Glomerular visceral epithelial cell (primary cell): Measurements from ENCODE around the gene CNEP1R1.

Experiments
- DNase-seq: peaks from one replicate; pipeline ENCODE4 v3.0.0-alpha.2; 2016; ENCODE audit errors: extremely low spot score

The CNEP1R1 gene

GRCh38 chr16:50017553-50017952 is 7.5 kb upstream of the CNEP1R1 start:
- DNase-seq: no peak

- DNase-seq: no peak
Observed at GRCh38 chr16:50021544-50021943, 3.5 kb upstream of the CNEP1R1 start.

GRCh38 chr16:50023641-50024040 is 1.4 kb upstream of the CNEP1R1 start:
- no peak for DNase-seq

- no peak for DNase-seq
Observed at GRCh38 chr16:50024207-50024606, 818 bp upstream of the CNEP1R1 start.

GRCh38 chr16:50025537-50025931 is 509 bp downstream of the CNEP1R1 start:
- DNase-seq: peak; percentile 22

- DNase-seq: no peak
Observed at GRCh38 chr16:50027829-50028228, 2.8 kb downstream of the CNEP1R1 start.

- no peak for DNase-seq
Observed at GRCh38 chr16:50035468-50035992, 10.5 kb downstream of the CNEP1R1 start.

- no peak for DNase-seq
Observed at GRCh38 chr16:50036426-50036825, 11.4 kb downstream of the CNEP1R1 start.

GRCh38 chr16:50037662-50038220 is 12.7 kb downstream of the CNEP1R1 start:
- DNase-seq: no peak

GRCh38 chr16:50038286-50038685 is 13.3 kb downstream of the CNEP1R1 start:
- DNase-seq: no peak

- DNase-seq: no peak
Observed at GRCh38 chr16:50038756-50039529, 13.9 kb downstream of the CNEP1R1 start.

GRCh38 chr16:50040018-50040417 is 15.0 kb downstream of the CNEP1R1 start:
- no peak for DNase-seq

- no peak for DNase-seq
Observed at GRCh38 chr16:50040710-50041109, 15.7 kb downstream of the CNEP1R1 start.

- DNase-seq: no peak
Observed at GRCh38 chr16:50043358-50043757, 18.3 kb downstream of the CNEP1R1 start.

GRCh38 chr16:50045412-50045811 is 20.4 kb downstream of the CNEP1R1 start:
- DNase-seq: no peak

GRCh38 chr16:50046853-50047252 is 21.8 kb downstream of the CNEP1R1 start:
- no peak for DNase-seq

GRCh38 chr16:50047864-50048263 is 22.8 kb downstream of the CNEP1R1 start:
- no peak for DNase-seq

- no peak for DNase-seq
Observed at GRCh38 chr16:50050802-50051201, 25.8 kb downstream of the CNEP1R1 start.

- DNase-seq: no peak
Observed at GRCh38 chr16:50056226-50056625, 31.2 kb downstream of the CNEP1R1 start.

GRCh38 chr16:50058091-50058771 is 33.2 kb downstream of the CNEP1R1 start:
- no peak for DNase-seq

GRCh38 chr16:50059111-50059510 is 34.1 kb downstream of the CNEP1R1 start:
- no peak for DNase-seq

- DNase-seq: no peak
Observed at GRCh38 chr16:50059669-50060068, 34.6 kb downstream of the CNEP1R1 start.

GRCh38 chr16:50061326-50061725 is 36.3 kb downstream of the CNEP1R1 start:
- DNase-seq: no peak
